CD4-positive, alpha-beta T cell (primary cell): ENCODE measurements around the gene OR2T35. TPM values are rescaled to one million over a fixed set of nuclear protein-coding genes. Genes with fewer than 3 reads are reported as not detected.
"Not testable (repeated sequence)": the region's sequence is repeated elsewhere in the genome, so short reads cannot be mapped to it uniquely, and the experiment has no call there.

Experiments used
- ATAC-seq: fragments of 200-7000 bp; cut with Tn5 transposase; one replicate; pipeline ENCODE4 v1.10.0; 2022; ENCODE audit warnings: mild to moderate bottlenecking; ENCODE audit not compliant: poor library complexity
- CTCF ChIA-PET: fragments of 350-600 bp; sonication (Branson Sonifier 250); formaldehyde crosslinking; loops from one replicate; lab custom pipeline; 2021; ENCODE audit warnings: antibody characterized with exemption, inconsistent platforms; lab: Charles Lee
- POLR2A ChIA-PET: fragments of 350-600 bp; sonication (Branson Sonifier 250); formaldehyde crosslinking; loops from one replicate; lab custom pipeline; 2021; ENCODE audit warnings: antibody characterized with exemption, inconsistent platforms; lab: Charles Lee
- DNase-seq, 14 experiments: peaks; one replicate each; pipeline ENCODE4 v3.0.0-alpha.2; 2013 to 2020; ENCODE audit warnings: mixed read lengths in 2 of 14
- H3K27ac ChIP-seq, 2 donors: one replicate each; pipeline versions ENCODE4 v1.5.1 to v1.7.0; 2013; ENCODE audit warnings: low read length in 2 of 2, low read depth in 1 of 2, mild to moderate bottlenecking in 1 of 2
- H3K27me3 ChIP-seq, 2 experiments: 1 replicate in 1 of 2; 2 replicates in 1 of 2; pipeline versions ENCODE4 v1.6.1 to v1.7.0; 2013; ENCODE audit warnings: low read length in 2 of 2, control low read depth in 1 of 2, mild to moderate bottlenecking in 1 of 2, moderate library complexity in 1 of 2; ENCODE audit not compliant: insufficient read depth in 2 of 2, control insufficient read depth in 1 of 2
- H3K36me3 ChIP-seq: one replicate; pipeline ENCODE4 v1.6.1; 2013; ENCODE audit warnings: low read length, control low read depth; ENCODE audit not compliant: insufficient read depth
- H3K4me1 ChIP-seq: one replicate; pipeline ENCODE4 v1.6.1; 2013; ENCODE audit warnings: low read length, control low read depth; ENCODE audit not compliant: insufficient read depth
- H3K4me3 ChIP-seq: one replicate; pipeline ENCODE4 v1.5.1; 2013; ENCODE audit warnings: mild to moderate bottlenecking, low read length, moderate library complexity
- H3K9me3 ChIP-seq, 2 experiments: 1 replicate in 1 of 2; 2 replicates in 1 of 2; pipeline versions ENCODE4 v1.6.1 to v1.7.0; 2013; ENCODE audit warnings: low read length in 2 of 2, mild to moderate bottlenecking in 2 of 2, control low read depth in 1 of 2, moderate library complexity in 1 of 2; ENCODE audit not compliant: control insufficient read depth in 1 of 2, insufficient read depth in 1 of 2
- H3K27ac Mint-ChIP-seq: one replicate; pipeline ENCODE4 v1.8.0; 2020; ENCODE audit warnings: mixed read lengths
- H3K27me3 Mint-ChIP-seq: one replicate; pipeline ENCODE4 v1.8.0; 2021; ENCODE audit warnings: mixed read lengths
- H3K36me3 Mint-ChIP-seq: one replicate; pipeline ENCODE4 v1.8.0; 2021; ENCODE audit warnings: low read depth, mixed read lengths
- H3K4me1 Mint-ChIP-seq: one replicate; pipeline ENCODE4 v1.8.0; 2021; ENCODE audit warnings: low read depth, mixed read lengths
- H3K4me3 Mint-ChIP-seq: one replicate; pipeline ENCODE4 v1.8.0; 2020; ENCODE audit warnings: mild to moderate bottlenecking, mixed read lengths
- H3K9me3 Mint-ChIP-seq: one replicate; pipeline ENCODE4 v1.8.0; 2020; ENCODE audit warnings: mixed read lengths
- CTCF ChIP-seq: fragments of 200-600 bp; IDR thresholded peaks from one replicate; pipeline ENCODE4 v1.8.0; 2022; ENCODE audit warnings: antibody characterized with exemption, mild to moderate bottlenecking
- intact Hi-C, 2 experiments: fragments of 100-400 bp; cut with DNase I in 1 of 2; cut with micrococcal nuclease in 1 of 2; formaldehyde crosslinking; loops; one replicate each; pipeline versions ENCODE4 v1.15.1 to v1.9.0; 2023 to 2025; cut with DNase I, micrococcal nuclease
- polyA plus RNA-seq, 2 donors: library from polyadenylated mRNA; unstranded; fragments of 120-200 nt; gene quantifications; one replicate each; pipeline ENCODE4 v1.2.1, GENCODE V29; 2013
- total RNA-seq, 174 experiments: library from RNA in 2 of 174; stranded (reverse) in 2 of 174; gene quantifications; one replicate each; pipeline ENCODE4 v1.2.3 and lab custom pipeline; 2021 to 2026

OR2T35 gene
- total RNA-seq (not detected), total RNA-seq (lab: John Stamatoyannopoulos, UW) (0 reads per million in 172 experiments)
- 0.04 TPM for polyA plus RNA-seq (2013, experiment 1 of 2)
- polyA plus RNA-seq (2013, experiment 2 of 2) = not detected

GRCh38 chr1:248645178-248645577 is at the start of gene OR2T35:
Gene OR2T35 (minus strand): TSS chr1:248645278. CDS start chr1:248639258, 6,020 bp downstream.
- H3K27me3 ChIP-seq, DNase-seq, H3K36me3 Mint-ChIP-seq, H3K27ac Mint-ChIP-seq, H3K4me1 Mint-ChIP-seq, H3K27ac ChIP-seq, H3K4me1 ChIP-seq, intact Hi-C loops, H3K4me3 Mint-ChIP-seq, H3K27me3 Mint-ChIP-seq, ATAC-seq, H3K9me3 Mint-ChIP-seq, H3K36me3 ChIP-seq, H3K9me3 ChIP-seq, H3K4me3 ChIP-seq, POLR2A ChIA-PET, CTCF ChIA-PET: not testable (repeated sequence)

- no peak for ATAC-seq
- no peak for DNase-seq
- H3K4me1 ChIP-seq = no peaks in the 10 kb centered on the region
- no peak for TF ChIP-seq CTCF
- no peaks in the 10 kb centered on the region for H3K36me3 ChIP-seq
- ChIA-PET POLR2A (no interaction called here), CTCF (no interaction called here)
- H3K4me3 ChIP-seq = no peak overlapping the region
- H3K4me3 Mint-ChIP-seq = no peak overlapping the region
- H3K36me3 Mint-ChIP-seq = no peaks in the 10 kb centered on the region
- H3K27me3 ChIP-seq = no peaks in the 10 kb centered on the region
- peaks cover 5% of the 10 kb centered on the region for H3K9me3 Mint-ChIP-seq
- no peak overlapping the region for H3K27ac Mint-ChIP-seq
- H3K9me3 ChIP-seq = peaks cover 0 to 10% of the 10 kb centered on the region in 2 experiments
- no peaks in the 10 kb centered on the region for H3K4me1 Mint-ChIP-seq
- intact Hi-C loops = no loop called here
- no peak overlapping the region for H3K27ac ChIP-seq
- peaks cover 25% of the 10 kb centered on the region for H3K27me3 Mint-ChIP-seq
These were observed 46.6 kb upstream of the OR2T35 start for GRCh38 chr1:248691567-248692155.

- ATAC-seq (no peak), DNase-seq (no peak)
- no peak overlapping the region for H3K27ac Mint-ChIP-seq
- no peak overlapping the region for H3K4me3 Mint-ChIP-seq
- peaks cover 5% of the 10 kb centered on the region for H3K9me3 Mint-ChIP-seq
- H3K36me3 ChIP-seq = no peaks in the 10 kb centered on the region
- POLR2A ChIA-PET = no interaction called here
- no peak for TF ChIP-seq CTCF
- H3K4me3 ChIP-seq = no peak overlapping the region
- H3K4me1 Mint-ChIP-seq = no peaks in the 10 kb centered on the region
- intact Hi-C loops = loop anchor here in 1 of 2 experiments (10.0 kb wide), 1 partner anchor 444 kb away; no protein-coding TSS in a partner anchor
- H3K9me3 ChIP-seq = peaks cover 0 to 10% of the 10 kb centered on the region in 2 experiments
- H3K36me3 Mint-ChIP-seq = no peaks in the 10 kb centered on the region
- no peak overlapping the region for H3K27ac ChIP-seq
- H3K4me1 ChIP-seq = no peaks in the 10 kb centered on the region
- CTCF ChIA-PET = no interaction called here
- H3K27me3 Mint-ChIP-seq = peaks cover 15% of the 10 kb centered on the region
- no peaks in the 10 kb centered on the region for H3K27me3 ChIP-seq
These were observed 43.6 kb upstream of the OR2T35 start for GRCh38 chr1:248688527-248689298.
